B cell (primary cell): ENCODE results near the gene SH2B2. TPM values are rescaled to one million over a fixed set of nuclear protein-coding genes. Genes with fewer than 3 reads are reported as not detected.

ENCODE experiments used
- ATAC-seq: fragments of 200-7000 bp; cut with Tn5 transposase; one replicate; pipeline ENCODE4 v1.10.0; 2021; ENCODE audit warnings: low read depth, mild to moderate bottlenecking, moderate number of reproducible peaks, moderate library complexity
- CTCF ChIA-PET: fragments of 350-600 bp; sonication (Branson Sonifier 250); formaldehyde crosslinking; loops from one replicate; lab custom pipeline; 2021; ENCODE audit warnings: antibody characterized with exemption, inconsistent platforms; lab: Charles Lee
- POLR2A ChIA-PET: fragments of 350-600 bp; sonication (Branson Sonifier 250); formaldehyde crosslinking; loops from one replicate; lab custom pipeline; 2021; ENCODE audit warnings: antibody characterized with exemption; lab: Charles Lee
- DNase-seq: peaks from one replicate; pipeline ENCODE4 v3.0.0; 2013
- H2AFZ ChIP-seq: 2 replicates; pipeline ENCODE4 v1.6.1; 2012; ENCODE audit warnings: mild to moderate bottlenecking, low read depth, low read length; ENCODE audit not compliant: insufficient read depth, poor library complexity, severe bottlenecking
- H3K27ac ChIP-seq, 2 donors: 1 replicate in 1 of 2; 2 replicates in 1 of 2; pipeline ENCODE4 v1.5.1; 2012 to 2013; ENCODE audit warnings: low read length in 2 of 2, mild to moderate bottlenecking in 2 of 2, moderate library complexity in 1 of 2
- H3K27me3 ChIP-seq, 4 experiments: fragments of 200-600 bp in 1 of 4; sonication (generic) in 1 of 4; replicated peaks in 1 of 4; 1 replicate in 2 of 4; 2 replicates in 2 of 4; pipeline versions ENCODE4 v1.6.1 to v1.7.0; 2013 to 2016; ENCODE audit warnings: low read length in 3 of 4, mild to moderate bottlenecking in 2 of 4, mixed read lengths in 1 of 4, moderate library complexity in 1 of 4; ENCODE audit not compliant: insufficient read depth in 4 of 4, control insufficient read depth in 3 of 4; ENCODE audit errors: control extremely low read depth in 1 of 4
- H3K36me3 ChIP-seq, 2 experiments: replicated peaks in 1 of 2; 1 replicate in 1 of 2; 2 replicates in 1 of 2; pipeline versions ENCODE4 v1.6.1 to v1.7.1; 2013; ENCODE audit warnings: low read length in 1 of 2; ENCODE audit not compliant: insufficient read depth in 2 of 2, control insufficient read depth in 1 of 2; ENCODE audit errors: control extremely low read depth in 1 of 2, extremely low read depth in 1 of 2
- H3K4me1 ChIP-seq, 2 donors: fragments of 200-600 bp in 1 of 2; sonication (generic) in 1 of 2; 1 replicate in 1 of 2; 2 replicates in 1 of 2; pipeline versions ENCODE4 v1.5.1 to v1.6.1; 2013 to 2017; ENCODE audit warnings: low read length in 2 of 2; ENCODE audit not compliant: control insufficient read depth in 2 of 2, insufficient read depth in 2 of 2
- H3K4me2 ChIP-seq: replicated peaks from 2 replicates; pipeline ENCODE3; 2012; ENCODE audit warnings: mild to moderate bottlenecking, low read depth, low read length; ENCODE audit not compliant: poor library complexity, severe bottlenecking
- H3K4me3 ChIP-seq, 5 experiments: fragments of 200-600 bp in 1 of 5; sonication (generic) in 1 of 5; 1 replicate in 3 of 5; 2 replicates in 2 of 5; pipeline versions ENCODE4 v1.5.1 to v1.7.0; 2011 to 2016; ENCODE audit warnings: low read length in 4 of 5, mild to moderate bottlenecking in 4 of 5, low read depth in 2 of 5, control low read depth in 1 of 5, moderate library complexity in 1 of 5; ENCODE audit not compliant: insufficient read depth in 1 of 5; ENCODE audit errors: control extremely low read depth in 1 of 5, extremely low read depth in 1 of 5
- H3K79me2 ChIP-seq: fragments of 200-600 bp; sonication (generic); one replicate; pipeline ENCODE4 v1.6.0; 2016; ENCODE audit warnings: low read length; ENCODE audit not compliant: control insufficient read depth, insufficient read depth
- H3K9ac ChIP-seq: fragments of 200-600 bp; sonication (generic); 2 replicates; pipeline ENCODE4 v1.6.1; 2017; ENCODE audit warnings: mild to moderate bottlenecking, low read length, moderate library complexity
- H3K9me3 ChIP-seq, 3 donors: one replicate each; pipeline versions ENCODE4 v1.6.1 to v1.7.1; 2013; ENCODE audit warnings: low read length in 2 of 3; ENCODE audit not compliant: control insufficient read depth in 2 of 3, insufficient read depth in 1 of 3; ENCODE audit errors: control extremely low read depth in 1 of 3
- H4K20me1 ChIP-seq: 2 replicates; pipeline ENCODE4 v1.6.0; 2012; ENCODE audit warnings: mild to moderate bottlenecking, low read length; ENCODE audit not compliant: insufficient read depth, control insufficient read depth, poor library complexity, severe bottlenecking
- H3K27ac Mint-ChIP-seq: one replicate; pipeline ENCODE4 v1.8.0; 2021; ENCODE audit warnings: mixed read lengths
- H3K27me3 Mint-ChIP-seq: one replicate; pipeline ENCODE4 v1.8.0; 2021; ENCODE audit warnings: mixed read lengths
- H3K4me1 Mint-ChIP-seq: one replicate; pipeline ENCODE4 v1.8.0; 2021; ENCODE audit warnings: mixed read lengths
- H3K4me3 Mint-ChIP-seq: one replicate; pipeline ENCODE4 v1.8.0; 2021; ENCODE audit warnings: mixed read lengths
- H3K9me3 Mint-ChIP-seq: one replicate; pipeline ENCODE4 v1.8.0; 2022; ENCODE audit warnings: mixed read lengths; ENCODE audit not compliant: insufficient read depth
- CTCF ChIP-seq: fragments of 200-600 bp; IDR thresholded peaks from one replicate; pipeline ENCODE4 v1.8.0; 2022; ENCODE audit warnings: antibody characterized with exemption, mild to moderate bottlenecking
- EZH2 ChIP-seq: IDR thresholded peaks from 2 replicates; pipeline ENCODE4 v1.6.1; 2012; ENCODE audit warnings: borderline replicate concordance, low read depth, mild to moderate bottlenecking, moderate library complexity, low read length; ENCODE audit not compliant: insufficient read depth, poor library complexity, severe bottlenecking
- WGBS: methylation state at CpG from one replicate; pipeline ENCODE4 v1.1.5; 2013; ENCODE audit warnings: missing lambda C conversion rate; ENCODE audit not compliant: insufficient coverage; 5-methylcytosine and 5-hydroxymethylcytosine counted together
- intact Hi-C: fragments of 100-400 bp; cut with micrococcal nuclease; formaldehyde crosslinking; loops from one replicate; pipeline ENCODE4 v1.10.0; 2022
- polyA plus RNA-seq: library from polyadenylated mRNA; depleted of rRNA; stranded (reverse); fragments of >200 nt; gene quantifications from 2 replicates; pipeline ENCODE4 v1.2.3, GENCODE V29; 2012
- total RNA-seq, 2 donors: library from RNA; stranded (reverse); fragments of 120-200 nt in 1 of 2; gene quantifications; 1 replicate in 1 of 2; 2 replicates in 1 of 2; pipeline versions ENCODE4 v1.2.3 to v1.2.4, GENCODE V29; 2013 to 2022

The SH2B2 gene
- total and polyA plus RNA-seq, 2 donors (not counting 1 experiment from before 2014, with no cell fraction given): 41.2 to 95.4 TPM

GRCh38 chr7:102272917-102273748 lies 13.5 kb upstream of the SH2B2 start:
- no peaks in the 10 kb centered on the region for H3K27me3 Mint-ChIP-seq
- DNase-seq (no peak), ATAC-seq (no peak)
- no peaks in the 10 kb centered on the region for H3K79me2 ChIP-seq
- H4K20me1 ChIP-seq: no peaks in the 10 kb centered on the region
- H3K4me3 Mint-ChIP-seq: no peak overlapping the region
- H3K4me1 ChIP-seq: peaks cover 0 to 3% of the 10 kb centered on the region in 2 donors
- H3K9ac ChIP-seq: no peak overlapping the region
- peaks cover 2% of the 10 kb centered on the region for H3K4me1 Mint-ChIP-seq
- CTCF ChIA-PET: interaction anchor here (0.6 to 15.7 kb wide), 13 partner anchors 12 to 737 kb away, joined by 3 to 351 read pairs (median 3); partner anchors contain the start of gene PRKRIP1
- no peaks in the 10 kb centered on the region for H3K9me3 ChIP-seq
- H2AFZ ChIP-seq: no peak overlapping the region
- H3K36me3 ChIP-seq: peaks cover 0 to 2% of the 10 kb centered on the region in 2 experiments
- no peaks in the 10 kb centered on the region for H3K9me3 Mint-ChIP-seq
- TF ChIP-seq EZH2 (no peak), CTCF (no peak)
- WGBS: 90% methylated on average over 15 of the region's 16 CpGs
- no peak overlapping the region for H3K4me2 ChIP-seq
- no peak overlapping the region for H3K27ac ChIP-seq
- POLR2A ChIA-PET: no interaction called here
- intact Hi-C loops: loop anchor here (1.0 to 2.0 kb wide), 3 partner anchors 37 to 671 kb away; no protein-coding TSS in a partner anchor
- H3K27me3 ChIP-seq: no peaks in the 10 kb centered on the region
- no peak overlapping the region for H3K4me3 ChIP-seq
- H3K27ac Mint-ChIP-seq: no peak overlapping the region
